GM06990 (cell line): ENCODE results near the gene LCE1B.

ENCODE experiments used
- DNase-seq: peaks from one replicate; pipeline ENCODE4 v3.0.0-alpha.2; 2011; ENCODE audit not compliant: insufficient read length; ENCODE audit errors: extremely low read depth
- H3K27me3 ChIP-seq: replicated peaks from 2 replicates; pipeline ENCODE4 v1.6.0; 2011; ENCODE audit warnings: low read length; ENCODE audit not compliant: control insufficient read depth, insufficient read depth
- H3K36me3 ChIP-seq: 2 replicates; pipeline ENCODE4 v1.5.1; 2011; ENCODE audit warnings: low read length; ENCODE audit not compliant: control insufficient read depth, insufficient read depth
- H3K4me3 ChIP-seq: replicated peaks from 2 replicates; pipeline ENCODE4 v1.5.1; 2011; ENCODE audit warnings: low read depth, mild to moderate bottlenecking, control low read depth, low read length
- CTCF ChIP-seq: IDR thresholded peaks from 2 replicates; pipeline ENCODE4 v1.5.1; 2011; ENCODE audit warnings: low read length, control low read depth, mild to moderate bottlenecking, inconsistent platforms; ENCODE audit not compliant: insufficient read depth, poor library complexity, severe bottlenecking

Gene LCE1B

GRCh38 chr1:152811671-152812070, at the start of gene LCE1B:
Gene LCE1B, plus strand, starts transcription at chr1:152811971. Its CDS starts 476 bp downstream, at chr1:152812447.
- TF ChIP-seq CTCF, result no peak
- Histone ChIP-seq H3K4me3 (no peak within 1 kb of the TSS), H3K27me3 (no peaks in the 10 kb centered on the region), H3K36me3 (no peaks in the 10 kb centered on the region)
- DNase-seq, result no peak

GRCh38 chr1:152768847-152769533, 42.8 kb upstream of the LCE1B start:
- H3K27me3 ChIP-seq, result no peaks in the 10 kb centered on the region; the same call in 1 of the 2 replicates
- TF ChIP-seq CTCF, result no peak
- DNase-seq, result no peak

GRCh38 chr1:152770411-152770810, 41.4 kb upstream of the LCE1B start:
- Histone ChIP-seq H3K36me3 (no peaks in the 10 kb centered on the region), H3K27me3 (no peaks in the 10 kb centered on the region; the same call in 1 of the 2 replicates), H3K4me3 (no peak overlapping the region)
- DNase-seq, result no peak
- TF ChIP-seq CTCF, result no peak

More at GRCh38 chr1:152768847-152769533, 42.8 kb upstream of the LCE1B start:
- no peaks in the 10 kb centered on the region for H3K36me3 ChIP-seq
- H3K4me3 ChIP-seq, result no peak overlapping the region

GRCh38 chr1:152774875-152775274, 36.9 kb upstream of the LCE1B start, which contains the start of gene LCE1F:
Gene LCE1F, plus strand, starts transcription at chr1:152775140. Its CDS starts 1,232 bp downstream, at chr1:152776372.
- Histone ChIP-seq H3K4me3 (no peak within 1 kb of the TSS), H3K27me3 (no peaks in the 10 kb centered on the region; the same call in 1 of the 2 replicates), H3K36me3 (no peaks in the 10 kb centered on the region)
- peak; percentile 22 for TF ChIP-seq CTCF
- DNase-seq, result no peak

GRCh38 chr1:152776361-152776760, 35.4 kb upstream of the LCE1B start:
- Histone ChIP-seq H3K36me3 (no peaks in the 10 kb centered on the region), H3K4me3 (no peak overlapping the region), H3K27me3 (no peaks in the 10 kb centered on the region; the same call in 1 of the 2 replicates)
- DNase-seq, result no peak
- TF ChIP-seq CTCF, result no peak
